OCI-LY7 (cell line): ENCODE measurements around the gene RAE1. TPM values are rescaled to one million over a fixed set of nuclear protein-coding genes. Genes with fewer than 3 reads are reported as not detected.
A peak's percentile ranks its signal among the peaks of the same experiment; 100 is the strongest.

Experiments used
- BruUV-seq: library from RNA; stranded (reverse); fragments of 400-500 nt; replicated peaks from 2 replicates; lab custom pipeline; 2021; lab: Mats Ljungman, UMichigan
- CTCF ChIA-PET: fragments of 300-600 bp; sonication (Branson Sonifier 250); formaldehyde crosslinking; loops from one replicate; lab custom pipeline; 2022; ENCODE audit warnings: antibody characterized with exemption; ENCODE audit not compliant: unreplicated experiment; lab: Charles Lee
- POLR2A ChIA-PET: fragments of 300-600 bp; sonication (Branson Sonifier 250); formaldehyde crosslinking; loops from one replicate; lab custom pipeline; 2022; ENCODE audit warnings: antibody characterized with exemption; lab: Charles Lee
- DNase-seq: peaks from one replicate; pipeline ENCODE4 v3.0.0-alpha.2; 2015; ENCODE audit warnings: low spot score
- H2AFZ ChIP-seq: fragments of 200-600 bp; sonication (generic), shearing (Covaris generic); 2 replicates; pipeline ENCODE4 v1.6.1; 2014; ENCODE audit warnings: mild to moderate bottlenecking, antibody characterized with exemption, low read length, moderate library complexity
- H3K27ac ChIP-seq: fragments of 200-600 bp; sonication (generic); 2 replicates; pipeline ENCODE4 v1.5.1; 2014; ENCODE audit warnings: mixed run types, low read depth, mild to moderate bottlenecking, moderate library complexity, low read length, inconsistent platforms; ENCODE audit not compliant: poor library complexity, severe bottlenecking
- H3K36me3 ChIP-seq: fragments of 200-600 bp; sonication (generic); 2 replicates; pipeline ENCODE4 v1.6.1; 2014; ENCODE audit warnings: mild to moderate bottlenecking, antibody characterized with exemption, low read length, moderate library complexity, mixed read lengths; ENCODE audit not compliant: insufficient read depth
- H3K4me1 ChIP-seq: fragments of 200-600 bp; sonication (generic); 2 replicates; pipeline ENCODE4 v1.5.1; 2014; ENCODE audit warnings: mild to moderate bottlenecking, low read length; ENCODE audit not compliant: insufficient read depth, poor library complexity, severe bottlenecking
- H3K4me2 ChIP-seq: fragments of 200-600 bp; sonication (generic); 2 replicates; pipeline ENCODE4 v1.6.1; 2014; ENCODE audit warnings: mild to moderate bottlenecking, low read length
- H3K4me3 ChIP-seq: fragments of 200-600 bp; sonication (generic); 2 replicates; pipeline ENCODE4 v1.5.1; 2014; ENCODE audit warnings: mild to moderate bottlenecking, low read depth, low read length; ENCODE audit not compliant: poor library complexity, severe bottlenecking
- H3K79me2 ChIP-seq: fragments of 200-600 bp; sonication (generic); 2 replicates; pipeline ENCODE4 v1.6.1; 2016; ENCODE audit warnings: low read depth, mild to moderate bottlenecking, low read length, moderate library complexity, mixed read lengths; ENCODE audit not compliant: insufficient read depth
- H3K9me2 ChIP-seq: fragments of 200-600 bp; sonication (generic); 2 replicates; pipeline ENCODE4 v1.6.1; 2016; ENCODE audit warnings: mild to moderate bottlenecking, low read length, mixed read lengths; ENCODE audit not compliant: insufficient read depth
- H3K9me3 ChIP-seq: fragments of 200-600 bp; sonication (generic); 2 replicates; pipeline ENCODE4 v1.6.1; 2014; ENCODE audit warnings: mild to moderate bottlenecking, mixed run types, low read length, mixed read lengths
- H4K20me1 ChIP-seq: fragments of 200-600 bp; sonication (generic); 2 replicates; pipeline ENCODE4 v1.6.1; 2014; ENCODE audit warnings: mild to moderate bottlenecking, antibody characterized with exemption, low read length, moderate library complexity, mixed read lengths; ENCODE audit not compliant: insufficient read depth
- CTCF ChIP-seq: fragments of 200-600 bp; sonication (generic); conservative IDR thresholded peaks from 2 replicates; pipeline ENCODE4 v1.5.1; 2014; ENCODE audit warnings: mild to moderate bottlenecking, antibody characterized with exemption, low read length, moderate library complexity, mixed read lengths
- EZH2phosphoT487 ChIP-seq: fragments of 200-600 bp; sonication (generic); IDR thresholded peaks from 2 replicates; pipeline ENCODE4 v1.6.1; 2018; ENCODE audit warnings: low read depth, borderline replicate concordance, mild to moderate bottlenecking, mixed run types, antibody characterized with exemption, low read length, moderate library complexity, mixed read lengths
- intact Hi-C: fragments of 100-400 bp; cut with micrococcal nuclease; formaldehyde crosslinking; loops from one replicate; pipeline ENCODE4 v1.10.0; 2022; ENCODE audit not compliant: unreplicated experiment
- total RNA-seq, 2 experiments: library from RNA; depleted of rRNA in 1 of 2; stranded (reverse); fragments of >200 nt in 1 of 2; shearing (Covaris generic) in 1 of 2; gene quantifications; 2 replicates each; pipeline ENCODE4 v1.2.3, GENCODE V29; 2014 to 2022

Gene RAE1
- total RNA-seq, 2 experiments from 2014 or later: 55.0 to 57.4 TPM

GRCh38 chr20:57310821-57311514 lies 40.1 kb upstream of the RAE1 start:
- no peaks in the 10 kb centered on the region for H3K36me3 ChIP-seq
- H3K27ac ChIP-seq: no peak overlapping the region
- H2AFZ ChIP-seq: no peak overlapping the region
- H3K9me2 ChIP-seq: no peaks in the 10 kb centered on the region
- BruUV-seq: no TSS peak
- TF ChIP-seq EZH2phosphoT487: no peak
- no peak for TF ChIP-seq CTCF
- no peak overlapping the region for H3K4me2 ChIP-seq
- no peaks in the 10 kb centered on the region for H3K79me2 ChIP-seq
- no peak for DNase-seq
- POLR2A ChIA-PET: no interaction called here
- peaks cover 83% of the 10 kb centered on the region for H3K4me1 ChIP-seq
- H3K4me3 ChIP-seq: no peak overlapping the region
- peaks cover 10% of the 10 kb centered on the region; the same call in 1 of the 2 replicates for H3K9me3 ChIP-seq
- CTCF ChIA-PET: no interaction called here
- intact Hi-C loops: no loop called here
- no peaks in the 10 kb centered on the region for H4K20me1 ChIP-seq

GRCh38 chr20:57312138-57312537 lies 38.9 kb upstream of the RAE1 start:
- peaks cover 5% of the 10 kb centered on the region; the same call in 1 of the 2 replicates for H3K9me3 ChIP-seq
- POLR2A ChIA-PET: no interaction called here
- H3K79me2 ChIP-seq: no peaks in the 10 kb centered on the region
- no peak overlapping the region for H2AFZ ChIP-seq
- no peak overlapping the region for H3K27ac ChIP-seq
- peaks cover 84% of the 10 kb centered on the region for H3K4me1 ChIP-seq
- no peak for TF ChIP-seq CTCF
- no peak for TF ChIP-seq EZH2phosphoT487
- intact Hi-C loops: no loop called here
- DNase-seq: no peak
- no TSS peak for BruUV-seq
- H3K9me2 ChIP-seq: no peaks in the 10 kb centered on the region
- no peaks in the 10 kb centered on the region for H4K20me1 ChIP-seq
- no peak overlapping the region for H3K4me3 ChIP-seq
- CTCF ChIA-PET: no interaction called here
- H3K4me2 ChIP-seq: no peak overlapping the region
- H3K36me3 ChIP-seq: no peaks in the 10 kb centered on the region

GRCh38 chr20:57313230-57313629 lies 37.8 kb upstream of the RAE1 start:
- Histone ChIP-seq H3K36me3 (no peaks in the 10 kb centered on the region), H4K20me1 (no peaks in the 10 kb centered on the region), H3K9me2 (no peaks in the 10 kb centered on the region), H3K27ac (no peak overlapping the region), H3K9me3 (no peaks in the 10 kb centered on the region), H3K79me2 (no peaks in the 10 kb centered on the region), H2AFZ (peak overlapping the region; percentile 26; the same call in 1 of the 2 replicates), H3K4me2 (peak overlapping the region; percentile 3; the same call in 1 of the 2 replicates), H3K4me3 (no peak overlapping the region), H3K4me1 (peaks cover 84% of the 10 kb centered on the region)
- CTCF ChIA-PET: no interaction called here
- no peak for DNase-seq
- TF ChIP-seq EZH2phosphoT487 (no peak), CTCF (no peak)
- BruUV-seq: no TSS peak
- intact Hi-C loops: no loop called here
- POLR2A ChIA-PET: interaction anchor here (5.4 kb wide), 1 partner anchor 13 kb away, joined by 27 read pairs; no protein-coding TSS in a partner anchor
